A549 treated with GW870086 at 1 μM for 4 hours (cell line): ENCODE data around the gene TRIM38. TPM values are rescaled to one million over a fixed set of nuclear protein-coding genes. Genes with fewer than 3 reads are reported as not detected.

ENCODE experiments used
- total RNA-seq: library from RNA; stranded (reverse); fragments of 200-300 nt; extraction: Qiagen RNA extraction; gene quantifications from 5 replicates; pipeline ENCODE4 v1.2.3, GENCODE V29; 2022; ENCODE audit warnings: low read depth

The TRIM38 gene, protein sequence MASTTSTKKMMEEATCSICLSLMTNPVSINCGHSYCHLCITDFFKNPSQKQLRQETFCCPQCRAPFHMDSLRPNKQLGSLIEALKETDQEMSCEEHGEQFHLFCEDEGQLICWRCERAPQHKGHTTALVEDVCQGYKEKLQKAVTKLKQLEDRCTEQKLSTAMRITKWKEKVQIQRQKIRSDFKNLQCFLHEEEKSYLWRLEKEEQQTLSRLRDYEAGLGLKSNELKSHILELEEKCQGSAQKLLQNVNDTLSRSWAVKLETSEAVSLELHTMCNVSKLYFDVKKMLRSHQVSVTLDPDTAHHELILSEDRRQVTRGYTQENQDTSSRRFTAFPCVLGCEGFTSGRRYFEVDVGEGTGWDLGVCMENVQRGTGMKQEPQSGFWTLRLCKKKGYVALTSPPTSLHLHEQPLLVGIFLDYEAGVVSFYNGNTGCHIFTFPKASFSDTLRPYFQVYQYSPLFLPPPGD
- 1.6 to 2.1 TPM (median 2.0 TPM) in 5 replicates for total RNA-seq

DNA sequence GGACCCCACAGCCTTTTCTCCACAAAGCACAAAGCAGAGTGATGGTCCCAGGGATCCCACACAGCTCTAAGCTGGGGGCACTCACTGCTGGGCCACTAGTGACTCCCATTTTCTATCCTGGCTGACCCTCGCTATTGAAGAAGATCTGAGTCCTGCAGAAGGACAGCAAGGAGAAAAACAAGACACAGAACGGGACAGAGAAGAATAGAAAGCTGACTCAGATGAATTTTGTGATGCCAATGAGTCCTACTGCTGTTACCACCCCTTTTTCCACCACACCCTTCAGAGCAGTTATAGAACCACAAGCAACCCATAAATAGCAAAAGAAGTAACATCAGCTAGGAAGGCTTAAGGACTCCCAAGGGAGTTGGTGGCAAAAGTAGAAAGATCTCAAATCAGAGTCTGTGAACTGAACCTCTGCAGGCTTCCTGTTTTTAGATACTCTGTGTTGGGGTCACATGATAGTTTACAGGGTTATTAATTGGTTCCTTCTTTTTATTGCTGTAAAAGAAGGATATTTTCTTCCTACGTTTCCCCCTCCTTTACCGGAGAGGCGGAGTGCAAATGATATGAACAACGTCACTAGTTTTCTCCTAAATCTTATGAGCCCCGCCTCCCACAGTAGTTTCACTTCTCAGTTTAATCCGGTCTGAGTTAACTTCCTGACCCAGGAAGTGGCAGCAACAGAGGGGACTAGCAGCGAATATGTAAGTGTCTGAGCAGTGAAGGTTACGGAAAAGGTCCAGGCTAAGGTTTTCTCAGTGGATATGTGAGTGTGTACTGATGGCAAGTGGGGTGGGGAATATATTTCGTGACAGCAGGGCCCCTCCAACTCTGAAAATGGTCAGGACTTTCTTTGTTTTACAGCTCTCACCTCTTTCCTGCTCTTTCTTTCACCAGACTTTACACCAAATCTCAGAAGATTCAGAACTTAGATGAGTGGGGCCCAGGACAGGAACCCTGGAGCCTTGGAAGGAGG, at the start of gene TRIM38:
TSS of gene TRIM38 (plus strand) at position 654 of the 979 bp plus-strand sequence. CDS start 3,721 bp downstream, outside the sequence.

DNA sequence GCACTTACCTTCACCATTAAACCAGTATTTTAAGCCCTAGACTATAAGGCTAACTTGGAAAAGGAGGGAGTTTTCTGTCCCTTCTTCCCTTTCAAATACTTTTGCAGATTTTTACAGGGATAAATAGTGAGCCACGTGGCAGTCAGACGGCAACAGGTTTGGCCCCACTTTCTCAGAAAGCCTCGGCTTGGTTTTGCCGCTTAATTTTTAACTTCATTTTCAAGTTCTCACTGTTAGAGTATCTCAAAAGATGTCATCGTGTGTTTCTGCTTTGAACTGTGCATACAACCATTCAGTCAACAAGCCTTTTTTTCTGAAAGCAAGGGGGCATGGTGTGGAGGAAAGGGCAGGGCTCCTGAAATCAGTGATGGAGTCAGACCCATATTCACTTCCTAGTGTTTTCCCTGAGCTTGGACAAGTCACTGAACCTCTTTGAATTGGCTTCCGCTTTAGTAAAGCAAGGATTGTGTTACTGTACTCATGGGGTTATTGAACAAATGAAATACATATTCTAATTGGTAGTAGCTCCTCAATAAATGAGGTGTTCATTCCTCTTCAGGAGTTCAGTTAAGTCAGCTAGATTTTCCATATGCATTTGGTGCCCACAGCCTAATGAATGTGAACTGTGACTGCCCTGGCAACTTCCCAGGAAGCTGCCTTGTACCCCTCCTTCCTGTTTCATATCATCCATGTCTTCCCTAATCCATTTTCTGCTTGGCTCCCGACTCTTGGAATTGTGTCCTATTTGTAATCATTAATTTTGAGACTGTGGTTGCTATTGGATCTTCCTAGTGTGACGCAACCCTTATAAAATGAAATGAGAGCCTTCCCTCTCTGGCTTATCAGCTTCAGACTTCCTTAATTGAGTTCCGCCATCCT, 31.8 kb upstream of the TRIM38 start, which contains the start of gene SLC17A2:
TSS of gene SLC17A2 (minus strand) at position 160 of the 879 bp plus-strand sequence. CDS start 4,895 bp downstream, outside the sequence.

Other genes starting within 250 kb of the TRIM38 start
- not detected in 5 replicates for gene SLC17A4, start 208.1 kb upstream of the TRIM38 start, total RNA-seq
- gene SLC17A1, start 130.8 kb upstream of the TRIM38 start, total RNA-seq, result 0.12 TPM in 1 of 5 replicates, not detected in the others
- 0.86 to 1.4 TPM (median 1.3 TPM) in 5 replicates for gene SLC17A3, start 88.6 kb upstream of the TRIM38 start, total RNA-seq
- not detected in 5 replicates for gene SLC17A2, start 32.1 kb upstream of the TRIM38 start, total RNA-seq
- gene HFE, start 124.6 kb downstream of the TRIM38 start, total RNA-seq, result 10.1 to 14.0 TPM (median 13.1 TPM) in 5 replicates